Tibial nerve (tissue), 4 donors: Measurements from ENCODE around the gene ANKRD53. TPM values are rescaled to one million over a fixed set of nuclear protein-coding genes. Genes with fewer than 3 reads are reported as not detected.

ENCODE experiments used
- DNase-seq, 2 donors: peaks; one replicate each; pipeline ENCODE4 v3.0.0-alpha.2; 2019; ENCODE audit warnings: low spot score in 2 of 2
- H3K27ac ChIP-seq, 4 donors: fragments of 200-600 bp; sonication (generic) in 3 of 4; one replicate each; pipeline ENCODE4 v1.5.1; 2017 to 2019; ENCODE audit warnings: mild to moderate bottlenecking in 1 of 4
- H3K27me3 ChIP-seq, 2 donors: fragments of 200-600 bp; sonication (generic) in 1 of 2; one replicate each; pipeline versions ENCODE4 v1.5.1 to v1.6.0; 2017 to 2019
- H3K36me3 ChIP-seq, 3 donors: fragments of 200-600 bp; sonication (generic); one replicate each; pipeline ENCODE4 v1.5.1; 2018 to 2019
- H3K4me1 ChIP-seq, 4 donors: fragments of 200-600 bp; sonication (generic) in 3 of 4; one replicate each; pipeline ENCODE4 v1.5.1; 2017 to 2019
- H3K4me3 ChIP-seq, 4 donors: fragments of 200-600 bp; sonication (generic) in 3 of 4; one replicate each; pipeline ENCODE4 v1.5.1; 2017 to 2019; ENCODE audit warnings: mild to moderate bottlenecking in 1 of 4, moderate library complexity in 1 of 4
- H3K9me3 ChIP-seq, 4 donors: fragments of 200-600 bp; sonication (generic) in 3 of 4; one replicate each; pipeline ENCODE4 v1.5.1; 2017 to 2019
- CTCF ChIP-seq, 5 experiments: fragments of 200-600 bp in 3 of 5; fragments of 450-650 bp in 2 of 5; sonication (generic) in 3 of 5; IDR thresholded peaks; one replicate each; pipeline ENCODE4 v1.5.1; 2016 to 2019; ENCODE audit warnings: antibody characterized with exemption in 5 of 5, mild to moderate bottlenecking in 3 of 5, moderate library complexity in 2 of 5
- EP300 ChIP-seq, 2 donors: sonication (generic); formaldehyde crosslinking; IDR thresholded peaks; one replicate each; pipeline ENCODE4 v1.6.1; 2017; ENCODE audit warnings: antibody characterized with exemption in 2 of 2, mild to moderate bottlenecking in 1 of 2
- POLR2A ChIP-seq, 2 donors: fragments of 450-650 bp; IDR thresholded peaks; one replicate each; pipeline ENCODE4 v1.6.1; 2017; ENCODE audit warnings: antibody characterized with exemption in 2 of 2, mild to moderate bottlenecking in 2 of 2, moderate library complexity in 2 of 2
- WGBS, 2 donors: methylation state at CpG; one replicate each; pipeline ENCODE4 v1.1.5; 2018; 5-methylcytosine and 5-hydroxymethylcytosine counted together
- total RNA-seq, 4 donors: library from RNA; depleted of rRNA; stranded (reverse); fragments of >200 nt; gene quantifications; one replicate each; pipeline ENCODE4 v1.1.0, GENCODE V29; 2016

The ANKRD53 gene
- total RNA-seq, 4 donors from 2014 or later = 1.3 to 9.0 (median 2.7) TPM

- WGBS, 2 donors = 73 to 75% methylated on average over 10 of the region's 10 CpGs
- H3K4me1 ChIP-seq = no peaks in the 10 kb centered on the region
- H3K27ac ChIP-seq = no peak overlapping the region
- TF ChIP-seq EP300 (IDR thresholded peaks at IDR 0.05) (no peak), CTCF (IDR thresholded peaks at IDR 0.05) (no peak), POLR2A (IDR thresholded peaks at IDR 0.05) (no peak)
- H3K36me3 ChIP-seq = no peaks in the 10 kb centered on the region
- no peak for DNase-seq
- no peak overlapping the region for H3K4me3 ChIP-seq
- H3K27me3 ChIP-seq = peaks cover 0 to 23% of the 10 kb centered on the region in 2 donors
- no peaks in the 10 kb centered on the region for H3K9me3 ChIP-seq
These were observed 40.4 kb upstream of the ANKRD53 start for GRCh38 chr2:70937866-70938585.

DNA sequence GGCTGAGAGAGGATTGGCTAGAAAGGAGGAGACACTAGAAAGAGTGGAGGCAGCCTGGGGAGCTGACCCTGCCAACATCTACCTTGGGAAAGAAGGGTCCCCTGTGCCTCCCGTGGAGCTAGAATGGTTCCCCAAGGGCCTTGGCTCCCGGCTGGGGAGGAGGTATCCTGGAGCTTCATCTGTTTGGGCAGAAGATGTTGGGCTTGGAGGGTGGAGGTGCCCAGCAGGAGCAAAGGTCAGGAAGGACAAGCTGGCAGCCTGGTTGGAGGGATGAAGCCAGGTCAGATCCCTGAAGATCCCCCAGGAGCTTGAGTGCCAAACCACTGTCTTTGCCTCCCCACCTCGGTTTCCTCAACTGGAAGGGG, 39.9 kb upstream of the ANKRD53 start:
- no peak overlapping the region for H3K4me3 ChIP-seq
- peaks cover 0 to 23% of the 10 kb centered on the region in 2 donors for H3K27me3 ChIP-seq
- no peak for DNase-seq
- H3K36me3 ChIP-seq = no peaks in the 10 kb centered on the region
- no peaks in the 10 kb centered on the region for H3K4me1 ChIP-seq
- TF ChIP-seq CTCF (IDR thresholded peaks at IDR 0.05) = no peak
- TF ChIP-seq POLR2A (IDR thresholded peaks at IDR 0.05) = no peak
- no peak for TF ChIP-seq EP300 (IDR thresholded peaks at IDR 0.05)
- H3K9me3 ChIP-seq = no peaks in the 10 kb centered on the region
- no peak overlapping the region for H3K27ac ChIP-seq
- WGBS, 2 donors = 38 to 50% methylated on average over 3 of the region's 3 CpGs

DNA sequence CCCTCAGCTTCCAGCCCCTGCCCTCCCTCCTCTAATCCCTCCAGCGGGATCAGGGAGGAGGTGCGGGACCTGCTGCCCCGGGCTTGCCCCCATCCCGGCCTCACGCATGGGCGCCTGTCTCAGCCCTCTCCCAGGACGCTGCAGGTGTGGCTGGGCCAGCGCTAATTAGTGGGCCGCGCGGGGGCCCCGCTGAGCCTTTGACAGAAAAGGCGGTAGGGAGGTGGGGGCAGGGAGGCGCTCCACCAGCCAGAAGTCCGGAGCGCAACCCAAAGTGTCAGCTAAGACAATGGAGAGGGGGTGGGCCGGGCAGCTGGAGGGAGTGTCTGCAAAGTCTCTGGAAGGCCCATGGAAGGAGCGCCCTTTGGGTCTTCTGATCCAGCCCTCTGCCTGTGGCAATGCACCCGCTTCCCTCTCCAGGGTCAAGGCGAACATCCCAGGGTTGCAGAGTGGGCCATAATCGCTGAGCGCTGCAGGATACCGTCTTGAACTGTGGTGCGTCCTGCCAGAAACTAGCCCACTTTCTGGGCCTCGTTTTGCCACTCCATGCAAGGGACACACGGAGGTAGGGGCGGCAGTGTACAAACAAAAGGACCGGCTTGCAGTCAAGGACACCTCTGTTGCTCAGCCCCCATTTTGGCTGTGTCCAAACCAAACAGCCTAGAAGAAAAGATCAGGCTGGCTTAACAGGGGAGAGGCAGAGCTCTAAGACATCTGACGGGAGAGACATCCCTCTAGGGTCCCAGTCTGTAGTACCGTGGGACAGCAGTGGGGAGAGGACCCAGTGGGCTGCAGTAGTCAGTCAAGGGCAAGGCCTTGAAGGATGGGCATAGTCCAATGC, 39.2 kb upstream of the ANKRD53 start:
- Histone ChIP-seq H3K27ac (no peak overlapping the region), H3K4me1 (no peaks in the 10 kb centered on the region), H3K4me3 (no peak overlapping the region), H3K27me3 (peaks cover 0 to 23% of the 10 kb centered on the region in 2 donors), H3K36me3 (no peaks in the 10 kb centered on the region), H3K9me3 (no peaks in the 10 kb centered on the region)
- TF ChIP-seq CTCF (IDR thresholded peaks at IDR 0.05) = no peak
- TF ChIP-seq EP300 (IDR thresholded peaks at IDR 0.05) = no peak
- no peak for TF ChIP-seq POLR2A (IDR thresholded peaks at IDR 0.05)
- 29 to 46% methylated on average over 30 of the region's 30 CpGs for WGBS, 2 donors
- no peak for DNase-seq

GRCh38 chr2:70939839-70940580, 38.4 kb upstream of the ANKRD53 start:
- DNase-seq = no peak
- no peaks in the 10 kb centered on the region for H3K9me3 ChIP-seq
- no peak overlapping the region for H3K4me3 ChIP-seq
- H3K27ac ChIP-seq = no peak overlapping the region
- 80 to 83% methylated on average over 8 to 10 of the region's 10 CpGs for WGBS, 2 donors
- H3K4me1 ChIP-seq = no peaks in the 10 kb centered on the region
- no peaks in the 10 kb centered on the region for H3K36me3 ChIP-seq
- peaks cover 0 to 23% of the 10 kb centered on the region in 2 donors for H3K27me3 ChIP-seq
- no peak for TF ChIP-seq POLR2A (IDR thresholded peaks at IDR 0.05)
- TF ChIP-seq CTCF (IDR thresholded peaks at IDR 0.05) = no peak
- TF ChIP-seq EP300 (IDR thresholded peaks at IDR 0.05) = no peak
